Karpas-422 (cell line): Measurements from ENCODE around the gene SNAPC4. TPM values are rescaled to one million over a fixed set of nuclear protein-coding genes. Genes with fewer than 3 reads are reported as not detected.
"Not testable (repeated sequence)": the region's sequence is repeated elsewhere in the genome, so short reads cannot be mapped to it uniquely, and the experiment has no call there.

ENCODE experiments used
- DNase-seq: peaks from one replicate; pipeline ENCODE4 v3.0.0-alpha.2; 2015
- H2AFZ ChIP-seq: fragments of 200-600 bp; sonication (generic); 2 replicates; pipeline ENCODE4 v1.6.1; 2014; ENCODE audit warnings: antibody characterized with exemption, low read length, mixed read lengths
- H3K27ac ChIP-seq: fragments of 200-600 bp; sonication (generic); 2 replicates; pipeline ENCODE4 v1.5.1; 2014; ENCODE audit warnings: mild to moderate bottlenecking, low read length, moderate library complexity
- H3K27me3 ChIP-seq: fragments of 200-600 bp; sonication (generic); 2 replicates; pipeline ENCODE4 v1.6.1; 2014; ENCODE audit warnings: low read length, mixed read lengths
- H3K36me3 ChIP-seq: fragments of 200-600 bp; sonication (generic); 2 replicates; pipeline ENCODE4 v1.6.1; 2014; ENCODE audit warnings: low read length, mixed read lengths; ENCODE audit not compliant: insufficient read depth
- H3K4me1 ChIP-seq: fragments of 200-600 bp; sonication (generic); 2 replicates; pipeline ENCODE4 v1.6.1; 2014; ENCODE audit warnings: mild to moderate bottlenecking, low read length, mixed read lengths
- H3K4me2 ChIP-seq: fragments of 200-600 bp; sonication (generic); 2 replicates; pipeline ENCODE4 v1.6.1; 2014; ENCODE audit warnings: low read length, low read depth, mild to moderate bottlenecking; ENCODE audit not compliant: poor library complexity, severe bottlenecking
- H3K4me3 ChIP-seq: fragments of 200-600 bp; sonication (generic); 2 replicates; pipeline ENCODE4 v1.5.1; 2014; ENCODE audit warnings: mild to moderate bottlenecking, antibody characterized with exemption, low read length, mixed read lengths
- H3K79me2 ChIP-seq: fragments of 200-600 bp; sonication (generic); 2 replicates; pipeline ENCODE4 v1.6.1; 2014; ENCODE audit warnings: mild to moderate bottlenecking, low read length, mixed read lengths
- H3K9ac ChIP-seq: fragments of 200-600 bp; sonication (generic); 2 replicates; pipeline ENCODE4 v1.6.0; 2014; ENCODE audit warnings: low read length
- H3K9me2 ChIP-seq: fragments of 200-600 bp; sonication (generic), shearing (Covaris generic); replicated peaks from 2 replicates; pipeline ENCODE4 v1.6.0; 2014; ENCODE audit warnings: mild to moderate bottlenecking, low read length, moderate library complexity; ENCODE audit not compliant: insufficient read depth
- H3K9me3 ChIP-seq: fragments of 300-700, 200-600 bp; sonication (generic); 2 replicates; pipeline ENCODE4 v1.6.1; 2014; ENCODE audit warnings: low read length, mixed read lengths
- H4K20me1 ChIP-seq: fragments of 200-600 bp; sonication (generic); 2 replicates; pipeline ENCODE4 v1.6.1; 2014; ENCODE audit warnings: mild to moderate bottlenecking, antibody characterized with exemption, low read length, low read depth; ENCODE audit not compliant: insufficient read depth
- total RNA-seq: library from RNA; depleted of rRNA; stranded (reverse); fragments of >200 nt; shearing (Covaris generic); gene quantifications from 2 replicates; pipeline ENCODE4 v1.2.3, GENCODE V29; 2014; ENCODE audit warnings: low replicate concordance

The SNAPC4 gene
- total RNA-seq, 1 experiment from 2014 or later = 3.7 TPM

- Histone ChIP-seq H3K4me2 (no peak overlapping the region), H3K4me1 (peaks cover 29% of the 10 kb centered on the region), H3K9ac (no peak overlapping the region), H3K27me3 (no peaks in the 10 kb centered on the region), H3K79me2 (peaks cover 48% of the 10 kb centered on the region), H3K27ac (0 out of 2 replicates have a peak overlapping the region, but pooled peaks have one; percentile 20), H2AFZ (no peak overlapping the region), H3K9me2 (no peaks in the 10 kb centered on the region), H4K20me1 (peaks cover 13% of the 10 kb centered on the region; the same call in 1 of the 2 replicates), H3K4me3 (no peak overlapping the region), H3K9me3 (no peaks in the 10 kb centered on the region), H3K36me3 (peaks cover 30% of the 10 kb centered on the region; the same call in 1 of the 2 replicates)
- DNase-seq = no peak
Observed at GRCh38 chr9:136407911-136408310, 7.9 kb upstream of the SNAPC4 start.

- H3K9me2 ChIP-seq, H2AFZ ChIP-seq, H3K27me3 ChIP-seq, H3K9me3 ChIP-seq, DNase-seq, H3K4me2 ChIP-seq, H3K4me3 ChIP-seq, H3K9ac ChIP-seq, H3K27ac ChIP-seq: not testable (repeated sequence)
- peaks cover 39% of the 10 kb centered on the region for H3K79me2 ChIP-seq
- peaks cover 28% of the 10 kb centered on the region; the same call in 1 of the 2 replicates for H3K36me3 ChIP-seq
- peaks cover 26% of the 10 kb centered on the region for H3K4me1 ChIP-seq
- peaks cover 10% of the 10 kb centered on the region; the same call in 1 of the 2 replicates for H4K20me1 ChIP-seq
Observed at GRCh38 chr9:136407061-136407460, 7.1 kb upstream of the SNAPC4 start.

GRCh38 chr9:136405904-136406303, 5.9 kb upstream of the SNAPC4 start:
- H3K27ac ChIP-seq, H4K20me1 ChIP-seq, H3K9me3 ChIP-seq, H3K9ac ChIP-seq, H2AFZ ChIP-seq, H3K4me3 ChIP-seq, H3K4me2 ChIP-seq, DNase-seq, H3K27me3 ChIP-seq, H3K9me2 ChIP-seq: not testable (repeated sequence)
- peaks cover 24% of the 10 kb centered on the region; the same call in 1 of the 2 replicates for H3K36me3 ChIP-seq
- H3K79me2 ChIP-seq = peaks cover 28% of the 10 kb centered on the region
- peaks cover 18% of the 10 kb centered on the region for H3K4me1 ChIP-seq

- DNase-seq = no peak
- Histone ChIP-seq H2AFZ (no peak overlapping the region), H3K4me1 (peaks cover 22% of the 10 kb centered on the region), H3K27ac (no peak overlapping the region), H3K79me2 (peaks cover 24% of the 10 kb centered on the region), H3K9me3 (no peaks in the 10 kb centered on the region), H3K27me3 (no peaks in the 10 kb centered on the region), H3K4me2 (no peak overlapping the region), H3K9ac (no peak overlapping the region), H3K4me3 (no peak overlapping the region), H3K9me2 (no peaks in the 10 kb centered on the region), H3K36me3 (peaks cover 24% of the 10 kb centered on the region; the same call in 1 of the 2 replicates), H4K20me1 (no peaks in the 10 kb centered on the region; the same call in 1 of the 2 replicates)
Observed at GRCh38 chr9:136405481-136405880, 5.5 kb upstream of the SNAPC4 start.

- no peak for DNase-seq
- no peak overlapping the region for H3K4me3 ChIP-seq
- H3K27ac ChIP-seq = no peak overlapping the region
- H2AFZ ChIP-seq = no peak overlapping the region
- no peak overlapping the region for H3K4me2 ChIP-seq
- H3K9me3 ChIP-seq = no peaks in the 10 kb centered on the region
- no peaks in the 10 kb centered on the region for H3K27me3 ChIP-seq
- H3K36me3 ChIP-seq = peaks cover 24% of the 10 kb centered on the region; the same call in 1 of the 2 replicates
- H3K9me2 ChIP-seq = no peaks in the 10 kb centered on the region
- peaks cover 21% of the 10 kb centered on the region for H3K79me2 ChIP-seq
- peaks cover 22% of the 10 kb centered on the region for H3K4me1 ChIP-seq
- no peak overlapping the region for H3K9ac ChIP-seq
- H4K20me1 ChIP-seq = no peaks in the 10 kb centered on the region; the same call in 1 of the 2 replicates
Observed at GRCh38 chr9:136404801-136405136, 4.8 kb upstream of the SNAPC4 start.

- no peak for DNase-seq
- no peak overlapping the region for H3K4me3 ChIP-seq
- H3K36me3 ChIP-seq = peaks cover 24% of the 10 kb centered on the region; the same call in 1 of the 2 replicates
- no peaks in the 10 kb centered on the region for H3K9me3 ChIP-seq
- H3K9ac ChIP-seq = no peak overlapping the region
- H3K4me2 ChIP-seq = no peak overlapping the region
- peaks cover 21% of the 10 kb centered on the region for H3K79me2 ChIP-seq
- peaks cover 16% of the 10 kb centered on the region for H3K4me1 ChIP-seq
- no peaks in the 10 kb centered on the region for H3K9me2 ChIP-seq
- H3K27me3 ChIP-seq = no peaks in the 10 kb centered on the region
- peaks cover 5% of the 10 kb centered on the region; the same call in 1 of the 2 replicates for H4K20me1 ChIP-seq
- no peak overlapping the region for H3K27ac ChIP-seq
- no peak overlapping the region for H2AFZ ChIP-seq
Observed at GRCh38 chr9:136403915-136404800, 4.2 kb upstream of the SNAPC4 start.

- Histone ChIP-seq H3K27ac (no peak overlapping the region), H3K79me2 (peaks cover 23% of the 10 kb centered on the region), H3K9me3 (no peaks in the 10 kb centered on the region), H3K4me2 (no peak overlapping the region), H3K36me3 (peaks cover 27% of the 10 kb centered on the region; the same call in 1 of the 2 replicates), H3K27me3 (no peaks in the 10 kb centered on the region), H4K20me1 (peaks cover 11% of the 10 kb centered on the region; the same call in 1 of the 2 replicates), H3K9me2 (no peaks in the 10 kb centered on the region), H2AFZ (no peak overlapping the region), H3K4me1 (peaks cover 17% of the 10 kb centered on the region), H3K9ac (no peak overlapping the region), H3K4me3 (no peak overlapping the region)
- no peak for DNase-seq
Observed at GRCh38 chr9:136403538-136403914, 3.6 kb upstream of the SNAPC4 start.

GRCh38 chr9:136402067-136402466, 2.1 kb upstream of the SNAPC4 start:
- Histone ChIP-seq H4K20me1 (peaks cover 17% of the 10 kb centered on the region; the same call in 1 of the 2 replicates), H3K9ac (no peak overlapping the region), H3K79me2 (peaks cover 24% of the 10 kb centered on the region), H3K27me3 (no peaks in the 10 kb centered on the region), H3K36me3 (peaks cover 25% of the 10 kb centered on the region; the same call in 1 of the 2 replicates), H3K9me3 (no peaks in the 10 kb centered on the region), H3K27ac (no peak overlapping the region), H3K4me1 (peaks cover 21% of the 10 kb centered on the region), H3K4me2 (no peak overlapping the region), H3K4me3 (no peak overlapping the region), H2AFZ (no peak overlapping the region), H3K9me2 (no peaks in the 10 kb centered on the region)
- DNase-seq = no peak
